CD4-positive, CD25-positive, alpha-beta regulatory T cell (primary cell): ENCODE data around the gene C17orf114.

Experiments
- ATAC-seq, 2 donors: fragments of 150-1000 bp; cut with Tn5 transposase; one replicate each; pipeline ENCODE4 v1.10.0; 2021; ENCODE audit warnings: low read depth in 2 of 2, moderate number of reproducible peaks in 2 of 2, moderate library complexity in 1 of 2
- DNase-seq, 3 donors: peaks; one replicate each; pipeline versions ENCODE4 v3.0.0 to v3.0.0-alpha.2; 2012 to 2022; ENCODE audit warnings: mixed read lengths in 1 of 3
- H3K27ac ChIP-seq: one replicate; pipeline ENCODE4 v1.7.0; 2013; ENCODE audit warnings: mild to moderate bottlenecking, low read length; ENCODE audit not compliant: insufficient read depth, poor library complexity, severe bottlenecking
- H3K27me3 ChIP-seq: one replicate; pipeline ENCODE4 v1.7.0; 2013; ENCODE audit warnings: low read length; ENCODE audit not compliant: control insufficient read depth, insufficient read depth
- H3K36me3 ChIP-seq: one replicate; pipeline ENCODE4 v1.7.0; 2013; ENCODE audit warnings: mild to moderate bottlenecking, low read length, moderate library complexity; ENCODE audit not compliant: control insufficient read depth, insufficient read depth
- H3K4me1 ChIP-seq: 2 replicates; pipeline ENCODE4 v1.7.0; 2013; ENCODE audit warnings: mild to moderate bottlenecking, low read length; ENCODE audit not compliant: insufficient read depth, control insufficient read depth, poor library complexity, severe bottlenecking
- H3K4me3 ChIP-seq: one replicate; pipeline ENCODE4 v1.7.0; 2013; ENCODE audit warnings: low read depth, mild to moderate bottlenecking, low read length, moderate library complexity
- H3K9me3 ChIP-seq, 2 experiments: 1 replicate in 1 of 2; 2 replicates in 1 of 2; pipeline ENCODE4 v1.7.0; 2013; ENCODE audit warnings: low read length in 2 of 2, mild to moderate bottlenecking in 1 of 2, moderate library complexity in 1 of 2; ENCODE audit not compliant: control insufficient read depth in 2 of 2
- H3K27ac Mint-ChIP-seq, 3 donors: one replicate each; pipeline ENCODE4 v1.8.0; 2020 to 2022; ENCODE audit warnings: mild to moderate bottlenecking in 3 of 3, mixed read lengths in 3 of 3, moderate library complexity in 2 of 3
- H3K27me3 Mint-ChIP-seq: one replicate; pipeline ENCODE4 v1.8.0; 2022; ENCODE audit warnings: mild to moderate bottlenecking, mixed read lengths
- H3K36me3 Mint-ChIP-seq: one replicate; pipeline ENCODE4 v1.8.0; 2020; ENCODE audit warnings: mixed read lengths
- H3K4me1 Mint-ChIP-seq, 4 donors: one replicate each; pipeline ENCODE4 v1.8.0; 2020 to 2022; ENCODE audit warnings: mixed read lengths in 4 of 4, mild to moderate bottlenecking in 1 of 4
- H3K4me3 Mint-ChIP-seq, 4 donors: one replicate each; pipeline ENCODE4 v1.8.0; 2020 to 2022; ENCODE audit warnings: mild to moderate bottlenecking in 4 of 4, mixed read lengths in 4 of 4, moderate library complexity in 3 of 4
- H3K9me3 Mint-ChIP-seq, 7 donors: one replicate each; pipeline ENCODE4 v1.8.0; 2020 to 2022; ENCODE audit warnings: mixed read lengths in 7 of 7, mild to moderate bottlenecking in 3 of 7, moderate library complexity in 2 of 7

The C17orf114 gene

GRCh38 chr17:4785311-4786105 lies 16.6 kb downstream of the C17orf114 start:
- ATAC-seq (no peak), DNase-seq (no peak)
- H3K4me3 Mint-ChIP-seq, result no peak overlapping the region
- peaks cover 0 to 2% (median 0%) of the 10 kb centered on the region in 7 donors for H3K9me3 Mint-ChIP-seq
- H3K27ac Mint-ChIP-seq, result no peak overlapping the region
- no peaks in the 10 kb centered on the region for H3K36me3 ChIP-seq
- H3K9me3 ChIP-seq, result no peaks in the 10 kb centered on the region
- H3K27me3 Mint-ChIP-seq, result peaks cover 70% of the 10 kb centered on the region
- H3K27ac ChIP-seq, result no peak overlapping the region
- peaks cover under 1 to 38% (median 11%) of the 10 kb centered on the region in 4 donors for H3K4me1 Mint-ChIP-seq
- no peak overlapping the region for H3K4me3 ChIP-seq
- H3K27me3 ChIP-seq, result peaks cover 22% of the 10 kb centered on the region
- peaks cover 32% of the 10 kb centered on the region for H3K4me1 ChIP-seq
- peaks cover 3% of the 10 kb centered on the region for H3K36me3 Mint-ChIP-seq

DNA sequence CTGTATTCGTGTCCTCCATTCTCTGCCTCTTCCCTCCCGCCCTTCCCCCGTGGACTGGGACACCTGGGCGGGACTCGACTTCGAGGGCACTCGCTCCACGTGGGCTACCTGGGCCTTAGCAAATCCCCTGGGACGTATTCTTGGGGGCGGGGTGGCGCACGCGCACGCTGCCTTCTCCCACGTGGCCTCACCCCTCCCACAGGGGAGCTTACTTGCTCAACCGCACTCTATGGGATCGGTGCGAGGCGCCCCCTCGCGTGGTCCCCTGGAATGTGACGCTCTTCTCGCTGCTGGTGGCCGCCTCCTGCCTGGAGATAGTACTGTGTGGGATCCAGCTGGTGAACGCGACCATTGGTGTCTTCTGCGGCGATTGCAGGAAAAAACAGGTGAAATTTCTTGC lies 19.5 kb downstream of the C17orf114 start:
- no peak overlapping the region for H3K4me3 Mint-ChIP-seq

DNA sequence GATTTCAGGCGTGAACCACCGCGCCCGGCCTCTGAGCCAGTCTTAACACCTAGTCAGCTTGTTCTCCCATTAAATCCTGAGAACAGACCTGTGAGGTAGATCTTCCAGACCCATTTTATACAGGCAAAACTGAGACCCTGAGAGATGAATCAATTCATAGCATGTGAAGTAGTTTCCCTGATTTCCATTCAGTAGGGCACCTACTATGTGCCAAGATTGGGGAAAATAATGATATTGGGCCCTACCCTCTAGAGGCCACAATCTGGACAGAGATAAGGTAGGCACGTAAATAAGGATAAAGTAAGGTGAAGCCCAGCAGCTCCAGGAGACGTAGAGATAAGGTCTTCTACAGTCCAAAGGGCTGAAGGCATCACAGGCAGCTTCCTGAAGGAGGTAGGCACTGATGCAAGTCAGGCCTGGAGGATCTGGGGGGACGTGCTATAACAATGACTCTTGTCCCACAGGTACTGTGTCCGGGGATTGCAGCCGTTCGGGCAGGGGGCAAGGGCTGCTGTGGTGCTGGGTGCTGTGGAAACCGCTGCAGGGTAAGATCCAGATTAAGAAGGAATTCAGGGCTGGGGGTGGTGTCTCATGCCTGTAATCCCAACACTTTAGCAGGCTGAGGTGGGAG lies 21.7 kb downstream of the C17orf114 start:
- ATAC-seq (no peak), DNase-seq (no peak)
- Histone ChIP-seq H3K9me3 (no peaks in the 10 kb centered on the region), H3K4me1 (peaks cover 4% of the 10 kb centered on the region), H3K27ac (no peak overlapping the region), H3K36me3 (no peaks in the 10 kb centered on the region), H3K27me3 (peaks cover 11% of the 10 kb centered on the region), H3K4me3 (no peak overlapping the region)
- Mint-ChIP-seq H3K27ac (no peak overlapping the region), H3K4me3 (peak overlapping the region in 1 of 4 donors; percentile 47), H3K4me1 (peaks cover 0 to 7% (median 4%) of the 10 kb centered on the region in 4 donors), H3K27me3 (peaks cover 61% of the 10 kb centered on the region), H3K36me3 (peaks cover 3% of the 10 kb centered on the region), H3K9me3 (peaks cover 0 to 4% (median 0%) of the 10 kb centered on the region in 7 donors)

More for the DNA sequence above, 19.5 kb downstream of the C17orf114 start:
- ATAC-seq, result no peak
- Mint-ChIP-seq H3K27me3 (peaks cover 71% of the 10 kb centered on the region), H3K9me3 (peaks cover 0 to 2% (median 0%) of the 10 kb centered on the region in 7 donors), H3K36me3 (peaks cover 3% of the 10 kb centered on the region), H3K27ac (no peak overlapping the region), H3K4me1 (peaks cover 0 to 26% (median 9%) of the 10 kb centered on the region in 4 donors)
- H3K4me3 ChIP-seq, result no peak overlapping the region
- H3K27me3 ChIP-seq, result peaks cover 18% of the 10 kb centered on the region
- H3K27ac ChIP-seq, result no peak overlapping the region
- no peaks in the 10 kb centered on the region for H3K36me3 ChIP-seq
- no peak for DNase-seq
- H3K9me3 ChIP-seq, result no peaks in the 10 kb centered on the region
- peaks cover 15% of the 10 kb centered on the region for H3K4me1 ChIP-seq

GRCh38 chr17:4777969-4778760 lies 24.0 kb downstream of the C17orf114 start:
- Mint-ChIP-seq H3K4me1 (peaks cover 0 to 7% (median 0%) of the 10 kb centered on the region in 4 donors), H3K9me3 (peaks cover 0 to 3% (median 0%) of the 10 kb centered on the region in 7 donors), H3K4me3 (no peak overlapping the region), H3K36me3 (no peaks in the 10 kb centered on the region), H3K27me3 (peaks cover 39% of the 10 kb centered on the region), H3K27ac (peak overlapping the region in 1 of 3 donors; percentile 49)
- Histone ChIP-seq H3K36me3 (no peaks in the 10 kb centered on the region), H3K27ac (no peak overlapping the region), H3K27me3 (peaks cover 3% of the 10 kb centered on the region), H3K9me3 (no peaks in the 10 kb centered on the region), H3K4me1 (no peaks in the 10 kb centered on the region), H3K4me3 (no peak overlapping the region)
- DNase-seq (no peak), ATAC-seq (no peak)

GRCh38 chr17:4772235-4772613 lies 29.9 kb downstream of the C17orf114 start:
- no peaks in the 10 kb centered on the region for H3K27me3 ChIP-seq
- Mint-ChIP-seq H3K4me3 (no peak overlapping the region), H3K36me3 (no peaks in the 10 kb centered on the region), H3K27me3 (peaks cover 18% of the 10 kb centered on the region), H3K27ac (no peak overlapping the region), H3K4me1 (peaks cover 0 to 14% (median 6%) of the 10 kb centered on the region in 4 donors), H3K9me3 (peaks cover 0 to 1% (median 0%) of the 10 kb centered on the region in 7 donors)
- no peaks in the 10 kb centered on the region for H3K36me3 ChIP-seq
- H3K27ac ChIP-seq, result no peak overlapping the region
- peaks cover 5% of the 10 kb centered on the region for H3K4me1 ChIP-seq
- no peak for DNase-seq
- no peaks in the 10 kb centered on the region for H3K9me3 ChIP-seq
- no peak overlapping the region for H3K4me3 ChIP-seq
- ATAC-seq, result no peak

GRCh38 chr17:4771519-4772234 lies 30.5 kb downstream of the C17orf114 start, which contains the start of gene TM4SF5:
Gene TM4SF5 (plus strand): TSS chr17:4771886. CDS start chr17:4771923, 37 bp downstream.
- Mint-ChIP-seq H3K27ac (peak within 1 kb of the TSS in 2 of 3 donors; percentile 17 to 75), H3K9me3 (peaks cover 0 to 1% (median 0%) of the 10 kb centered on the region in 7 donors), H3K4me3 (no peak within 1 kb of the TSS), H3K4me1 (peaks cover 0 to 14% (median 6%) of the 10 kb centered on the region in 4 donors), H3K36me3 (no peaks in the 10 kb centered on the region), H3K27me3 (peaks cover 12% of the 10 kb centered on the region)
- Histone ChIP-seq H3K9me3 (no peaks in the 10 kb centered on the region), H3K4me1 (peaks cover 5% of the 10 kb centered on the region), H3K4me3 (no peak within 1 kb of the TSS), H3K27me3 (no peaks in the 10 kb centered on the region), H3K36me3 (no peaks in the 10 kb centered on the region), H3K27ac (no peak within 1 kb of the TSS)
- peak in 1 of 3 donors; percentile 76 for DNase-seq
- peak; percentile 45 to 87 for ATAC-seq

GRCh38 chr17:4769628-4770027 lies 32.5 kb downstream of the C17orf114 start:
- no peak for DNase-seq

More at GRCh38 chr17:4769628-4770027, 32.5 kb downstream of the C17orf114 start:
- H3K4me3 ChIP-seq, result no peak overlapping the region
- Mint-ChIP-seq H3K36me3 (no peaks in the 10 kb centered on the region), H3K9me3 (no peaks in the 10 kb centered on the region), H3K4me3 (no peak overlapping the region), H3K4me1 (peaks cover 0 to 14% (median 6%) of the 10 kb centered on the region in 4 donors), H3K27ac (no peak overlapping the region), H3K27me3 (peaks cover 8% of the 10 kb centered on the region)
- peaks cover 5% of the 10 kb centered on the region for H3K4me1 ChIP-seq
- no peaks in the 10 kb centered on the region for H3K36me3 ChIP-seq
- H3K9me3 ChIP-seq, result no peaks in the 10 kb centered on the region
- H3K27me3 ChIP-seq, result no peaks in the 10 kb centered on the region
- H3K27ac ChIP-seq, result no peak overlapping the region
- no peak for ATAC-seq
